ACC112 (cell line): Measurements from ENCODE around the gene CDH2.
"Not testable (repeated sequence)": the region's sequence is repeated elsewhere in the genome, so short reads cannot be mapped to it uniquely, and the experiment has no call there.

Experiments used
- H2AFZ ChIP-seq: fragments of 200-600 bp; sonication (generic); one replicate; pipeline ENCODE4 v1.6.0; 2017; ENCODE audit warnings: antibody characterized with exemption, low read length; ENCODE audit not compliant: unreplicated experiment
- H3K27ac ChIP-seq: fragments of 200-600 bp; sonication (generic); 2 replicates; pipeline ENCODE4 v1.5.1; 2014; ENCODE audit warnings: low read depth, mild to moderate bottlenecking, antibody characterized with exemption, low read length, moderate library complexity
- H3K27me3 ChIP-seq: fragments of 200-600 bp; sonication (generic); 2 replicates; pipeline ENCODE4 v1.6.1; 2014; ENCODE audit warnings: mild to moderate bottlenecking, antibody characterized with exemption, low read length, moderate library complexity, mixed read lengths; ENCODE audit not compliant: insufficient read depth
- H3K36me3 ChIP-seq: fragments of 200-600 bp; sonication (generic); 2 replicates; pipeline ENCODE4 v1.6.1; 2016; ENCODE audit warnings: mild to moderate bottlenecking, antibody characterized with exemption, low read length, moderate library complexity, mixed read lengths; ENCODE audit not compliant: insufficient read depth
- H3K4me1 ChIP-seq: fragments of 200-600 bp; sonication (generic); one replicate; pipeline ENCODE4 v1.6.1; 2016; ENCODE audit warnings: low read length, mixed read lengths; ENCODE audit not compliant: insufficient read depth, unreplicated experiment, control insufficient read depth
- H3K4me3 ChIP-seq: fragments of 200-600 bp; sonication (generic); 2 replicates; pipeline ENCODE4 v1.5.1; 2014; ENCODE audit warnings: mild to moderate bottlenecking, low read depth, low read length
- H3K79me2 ChIP-seq: fragments of 200-600 bp; sonication (generic); one replicate; pipeline ENCODE4 v1.6.0; 2016; ENCODE audit warnings: low read length; ENCODE audit not compliant: control insufficient read depth, unreplicated experiment, insufficient read depth

CDH2 gene

GRCh38 chr18:27931535-27931934, 245.4 kb downstream of the CDH2 start:
- Histone ChIP-seq H3K36me3 (no peaks in the 10 kb centered on the region), H3K27me3 (no peaks in the 10 kb centered on the region), H3K79me2 (no peaks in the 10 kb centered on the region), H2AFZ (no peak overlapping the region), H3K4me1 (no peaks in the 10 kb centered on the region), H3K27ac (no peak overlapping the region), H3K4me3 (no peak overlapping the region)

DNA sequence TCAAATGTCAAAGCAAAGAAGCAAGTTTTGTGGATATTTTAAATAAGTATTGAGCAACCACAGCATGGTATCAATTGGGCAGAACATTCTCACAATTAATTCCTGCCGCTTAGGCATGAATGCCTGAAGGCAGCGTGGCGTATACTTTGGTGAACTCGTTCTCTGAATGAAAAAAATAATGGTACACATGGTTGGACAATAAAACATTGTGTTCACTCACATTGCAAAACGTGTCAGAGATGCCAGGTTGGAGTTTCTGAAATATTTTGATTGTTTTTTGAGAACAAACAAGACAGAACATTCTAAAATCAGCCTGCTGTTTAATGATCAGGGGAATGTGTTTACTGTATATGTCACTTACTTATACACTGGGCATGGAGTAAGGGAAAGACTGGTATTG, 254.2 kb downstream of the CDH2 start:
- Histone ChIP-seq H3K27me3 (no peaks in the 10 kb centered on the region), H3K4me3 (no peak overlapping the region), H3K79me2 (no peaks in the 10 kb centered on the region), H3K4me1 (peaks cover 17% of the 10 kb centered on the region), H3K27ac (no peak overlapping the region), H2AFZ (no peak overlapping the region), H3K36me3 (no peaks in the 10 kb centered on the region)

GRCh38 chr18:27921904-27922751, 254.8 kb downstream of the CDH2 start:
- Histone ChIP-seq H2AFZ (peak overlapping the region; percentile 88), H3K4me3 (peak overlapping the region; percentile 38; the same call in 1 of the 2 replicates), H3K27me3 (no peaks in the 10 kb centered on the region), H3K36me3 (no peaks in the 10 kb centered on the region), H3K79me2 (no peaks in the 10 kb centered on the region), H3K27ac (peak overlapping the region; percentile 13; the same call in 1 of the 2 replicates), H3K4me1 (peaks cover 17% of the 10 kb centered on the region)

- Histone ChIP-seq H3K27ac (peak overlapping the region; percentile 13; the same call in 1 of the 2 replicates), H3K27me3 (no peaks in the 10 kb centered on the region), H3K4me3 (peak overlapping the region; percentile 38; the same call in 1 of the 2 replicates), H2AFZ (no peak overlapping the region), H3K4me1 (peaks cover 17% of the 10 kb centered on the region), H3K79me2 (no peaks in the 10 kb centered on the region), H3K36me3 (no peaks in the 10 kb centered on the region)
Observed at GRCh38 chr18:27921392-27921791, 255.5 kb downstream of the CDH2 start.

GRCh38 chr18:27920836-27921235, 256.1 kb downstream of the CDH2 start:
- Histone ChIP-seq H3K4me1 (peaks cover 17% of the 10 kb centered on the region), H3K27ac (no peak overlapping the region), H3K79me2 (no peaks in the 10 kb centered on the region), H2AFZ (no peak overlapping the region), H3K27me3 (no peaks in the 10 kb centered on the region), H3K4me3 (no peak overlapping the region), H3K36me3 (no peaks in the 10 kb centered on the region)

DNA sequence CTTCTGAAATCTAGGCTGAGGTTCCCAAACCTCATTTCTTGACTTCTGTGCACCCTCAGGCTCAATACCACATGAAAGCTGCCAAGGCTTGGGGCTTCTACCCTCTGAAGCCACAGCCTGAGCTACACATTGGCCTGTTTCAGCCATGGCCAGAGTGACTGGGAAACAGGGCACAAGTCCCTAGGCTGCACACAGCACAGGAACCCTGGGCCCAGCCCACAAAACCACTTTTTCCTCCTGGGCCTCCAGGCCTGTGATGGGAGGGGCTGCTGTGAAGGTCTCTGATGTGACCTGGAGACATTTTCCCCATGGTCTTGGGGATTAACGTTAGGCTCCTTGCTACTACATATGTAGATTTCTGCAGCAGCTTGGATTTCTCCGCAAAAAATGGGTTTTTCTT, 270.7 kb downstream of the CDH2 start:
- not testable (repeated sequence) for H3K27me3 ChIP-seq, H2AFZ ChIP-seq, H3K4me3 ChIP-seq, H3K4me1 ChIP-seq, H3K36me3 ChIP-seq, H3K27ac ChIP-seq, H3K79me2 ChIP-seq

- no peak overlapping the region for H3K27ac ChIP-seq
- H3K79me2 ChIP-seq = no peaks in the 10 kb centered on the region
Observed at GRCh38 chr18:27903906-27904305, 273.0 kb downstream of the CDH2 start.

GRCh38 chr18:27901424-27902226, 275.3 kb downstream of the CDH2 start:
- Histone ChIP-seq H3K4me3 (no peak overlapping the region), H3K4me1 (no peaks in the 10 kb centered on the region), H3K79me2 (no peaks in the 10 kb centered on the region), H2AFZ (no peak overlapping the region), H3K27ac (no peak overlapping the region), H3K36me3 (no peaks in the 10 kb centered on the region), H3K27me3 (no peaks in the 10 kb centered on the region)

More at GRCh38 chr18:27903906-27904305, 273.0 kb downstream of the CDH2 start:
- H3K36me3 ChIP-seq = no peaks in the 10 kb centered on the region
- H3K4me3 ChIP-seq = no peak overlapping the region
- no peak overlapping the region for H2AFZ ChIP-seq
- no peaks in the 10 kb centered on the region for H3K4me1 ChIP-seq
- H3K27me3 ChIP-seq = no peaks in the 10 kb centered on the region
